Stimulated activated CD8-positive, alpha-beta memory T cell treated with anti-CD3 and anti-CD28 coated beads, Interleukin-12 subunit alpha, Interleukin-12 subunit beta, amount 100 ng/mL, for 4 hours (primary cell): ENCODE data around the gene GPN1.
A peak's percentile ranks its signal among the peaks of the same experiment; 100 is the strongest.
"Not testable (repeated sequence)": the region's sequence is repeated elsewhere in the genome, so short reads cannot be mapped to it uniquely, and the experiment has no call there.

ENCODE experiments used
- DNase-seq: peaks from one replicate; pipeline ENCODE4 v3.0.0-alpha.2; 2020; ENCODE audit warnings: low read depth

The GPN1 gene

GRCh38 chr2:27628767-27629709, at the start of gene GPN1, which contains the start of gene CCDC121:
Gene GPN1 (plus strand): TSS chr2:27629050. CDS start chr2:27629059, 9 bp downstream.
Gene CCDC121 (minus strand): TSS chr2:27629012. CDS start chr2:27627799, 1,213 bp downstream.
- peak; percentile 93 for DNase-seq

- no peak for DNase-seq
Measured at GRCh38 chr2:27581417-27582128, 47.3 kb upstream of the GPN1 start.

GRCh38 chr2:27582129-27582694, 46.6 kb upstream of the GPN1 start:
- DNase-seq = no peak

- peak; percentile 71 for DNase-seq
Measured at GRCh38 chr2:27582695-27583389, 46.0 kb upstream of the GPN1 start, which contains the start of gene ZNF512. Gene ZNF512 (plus strand): TSS chr2:27583042. CDS start chr2:27583113, 71 bp downstream.

GRCh38 chr2:27583390-27583915, 45.4 kb upstream of the GPN1 start:
- no peak for DNase-seq

- DNase-seq = no peak
Measured at GRCh38 chr2:27584597-27584996, 44.3 kb upstream of the GPN1 start.

GRCh38 chr2:27587025-27587424, 41.8 kb upstream of the GPN1 start:
- DNase-seq = no peak

- DNase-seq = no peak
Measured at GRCh38 chr2:27588308-27588707, 40.5 kb upstream of the GPN1 start.

- no peak for DNase-seq
Measured at GRCh38 chr2:27591745-27592144, 37.1 kb upstream of the GPN1 start.

GRCh38 chr2:27593240-27593639, 35.6 kb upstream of the GPN1 start:
- no peak for DNase-seq

GRCh38 chr2:27594020-27594703, 34.7 kb upstream of the GPN1 start:
- DNase-seq = not testable (repeated sequence)

GRCh38 chr2:27595412-27595811, 33.4 kb upstream of the GPN1 start:
- not testable (repeated sequence) for DNase-seq

- DNase-seq = no peak
Measured at GRCh38 chr2:27596627-27597026, 32.2 kb upstream of the GPN1 start.

- DNase-seq = no peak
Measured at GRCh38 chr2:27606611-27607010, 22.2 kb upstream of the GPN1 start.

GRCh38 chr2:27613985-27614384, 14.9 kb upstream of the GPN1 start:
- no peak for DNase-seq

- DNase-seq = no peak
Measured at GRCh38 chr2:27615316-27615715, 13.5 kb upstream of the GPN1 start.

- no peak for DNase-seq
Measured at GRCh38 chr2:27621524-27621923, 7.3 kb upstream of the GPN1 start.

GRCh38 chr2:27622921-27623384, 5.9 kb upstream of the GPN1 start:
- DNase-seq = no peak

GRCh38 chr2:27624943-27625342, 3.9 kb upstream of the GPN1 start:
- DNase-seq = no peak

- DNase-seq = not testable (repeated sequence)
Measured at GRCh38 chr2:27626323-27626722, 2.5 kb upstream of the GPN1 start.

GRCh38 chr2:27626921-27627320, 1.9 kb upstream of the GPN1 start:
- not testable (repeated sequence) for DNase-seq
